HCT116 (cell line): ENCODE data around the gene CHN1. TPM values are rescaled to one million over a fixed set of nuclear protein-coding genes. Genes with fewer than 3 reads are reported as not detected.

Source experiments
- ATAC-seq: fragments of 200-7000 bp; cut with Tn5 transposase; 2 replicates; pipeline ENCODE4 v1.9.1; 2020; ENCODE audit warnings: mild to moderate bottlenecking, moderate library complexity
- BruUV-seq: library from RNA; stranded (reverse); fragments of 400-500 nt; replicated peaks from 2 replicates; lab custom pipeline; 2021; lab: Mats Ljungman, UMichigan
- CTCF ChIA-PET: fragments of 300-600 bp; sonication (Branson Sonifier 250); formaldehyde crosslinking; loops from one replicate; lab custom pipeline; 2021; ENCODE audit warnings: antibody characterized with exemption; lab: Charles Lee
- POLR2A ChIA-PET: fragments of 300-600, 350-600 bp; sonication (Branson Sonifier 250); formaldehyde crosslinking; loops from one replicate; lab custom pipeline; 2021; ENCODE audit warnings: antibody characterized with exemption; lab: Charles Lee
- RAD21 ChIA-PET, 2 experiments: fragments of 300-600 bp; sonication (Branson Sonifier 250); formaldehyde crosslinking; loops; one replicate each; lab custom pipeline; 2023; ENCODE audit warnings: low total read pairs in 2 of 2; ENCODE audit not compliant: uncharacterized antibody in 2 of 2, unreplicated experiment in 2 of 2, low non-redundant PET in 1 of 2; lab: Charles Lee
- DNase-seq: peaks from one replicate; pipeline ENCODE4 v3.0.0-alpha.2; 2010; ENCODE audit warnings: low read depth, low spot score
- H2AFZ ChIP-seq: fragments of 200-600 bp; shearing (Covaris generic), sonication (generic); 2 replicates; pipeline ENCODE4 v1.6.1; 2017; ENCODE audit warnings: low read depth, mixed run types, mixed read lengths, antibody characterized with exemption, low read length; ENCODE audit not compliant: poor library complexity, severe bottlenecking
- H3K27ac ChIP-seq: 2 replicates; pipeline ENCODE4 v1.5.1; 2012; ENCODE audit warnings: low read depth, low read length
- H3K27me3 ChIP-seq: fragments of 200-600 bp; sonication (generic); 2 replicates; pipeline ENCODE4 v1.6.1; 2016; ENCODE audit warnings: mixed run types, low read length, mixed read lengths; ENCODE audit not compliant: insufficient read depth
- H3K36me3 ChIP-seq, 2 experiments: fragments of 200-500 bp in 1 of 2; fragments of 200-600 bp in 1 of 2; sonication (Bioruptor generic) in 1 of 2; sonication (generic) in 1 of 2; 2 replicates each; pipeline versions ENCODE4 v1.5.1 to v1.6.1; 2014 to 2016; ENCODE audit warnings: low read length in 2 of 2, inconsistent platforms in 1 of 2, mixed read lengths in 1 of 2, mixed run types in 1 of 2; ENCODE audit not compliant: insufficient read depth in 2 of 2, control insufficient read depth in 1 of 2
- H3K4me1 ChIP-seq, 2 experiments: fragments of 200-600 bp in 1 of 2; sonication (generic) in 1 of 2; 2 replicates each; pipeline versions ENCODE4 v1.5.1 to v1.6.1; 2012 to 2017; ENCODE audit warnings: low read length in 2 of 2, inconsistent platforms in 1 of 2, mild to moderate bottlenecking in 1 of 2, mixed read lengths in 1 of 2, mixed run types in 1 of 2, moderate library complexity in 1 of 2; ENCODE audit not compliant: insufficient read depth in 2 of 2, control insufficient read depth in 1 of 2
- H3K4me2 ChIP-seq: fragments of 200-600 bp; sonication (generic); 2 replicates; pipeline ENCODE4 v1.6.1; 2017; ENCODE audit warnings: mixed run types, low read length, mixed read lengths
- H3K4me3 ChIP-seq, 2 experiments: fragments of 200-600 bp in 1 of 2; sonication (generic) in 1 of 2; replicated peaks in 1 of 2; 2 replicates each; pipeline ENCODE4 v1.5.1; 2011 to 2016; ENCODE audit warnings: low read length in 2 of 2, control low read depth in 1 of 2, low read depth in 1 of 2, mild to moderate bottlenecking in 1 of 2, mixed read lengths in 1 of 2, mixed run types in 1 of 2
- H3K79me2 ChIP-seq: fragments of 200-600 bp; sonication (generic); 2 replicates; pipeline ENCODE4 v1.6.1; 2017; ENCODE audit warnings: mild to moderate bottlenecking, mixed run types, low read length, moderate library complexity, mixed read lengths; ENCODE audit not compliant: insufficient read depth
- H3K9ac ChIP-seq: fragments of 200-600 bp; sonication (generic); 2 replicates; pipeline ENCODE4 v1.6.1; 2016; ENCODE audit warnings: low read length, mixed read lengths
- H3K9me2 ChIP-seq: fragments of 200-600 bp; sonication (generic), shearing (Covaris generic); 2 replicates; pipeline ENCODE4 v1.6.1; 2017; ENCODE audit warnings: mixed run types, mild to moderate bottlenecking, moderate library complexity; ENCODE audit not compliant: insufficient read depth
- H3K9me3 ChIP-seq, 2 experiments: fragments of 200-500 bp in 1 of 2; fragments of 200-600 bp in 1 of 2; sonication (Bioruptor generic) in 1 of 2; sonication (generic) in 1 of 2; 2 replicates each; pipeline ENCODE4 v1.6.1; 2014 to 2017; ENCODE audit warnings: low read length in 2 of 2, mixed read lengths in 2 of 2, inconsistent platforms in 1 of 2, low read depth in 1 of 2, mild to moderate bottlenecking in 1 of 2, mixed run types in 1 of 2, moderate library complexity in 1 of 2; ENCODE audit not compliant: control insufficient read depth in 1 of 2, insufficient read depth in 1 of 2
- H4K20me1 ChIP-seq: fragments of 200-600 bp; sonication (generic), shearing (Covaris generic); 2 replicates; pipeline ENCODE4 v1.6.1; 2017; ENCODE audit warnings: mixed run types, mild to moderate bottlenecking, moderate library complexity; ENCODE audit not compliant: insufficient read depth
- CBX3 ChIP-seq: IDR thresholded peaks from 2 replicates; pipeline ENCODE4 v1.6.1; 2012; ENCODE audit warnings: low read depth
- CEBPB ChIP-seq: IDR thresholded peaks from 2 replicates; pipeline ENCODE4 v1.6.1; 2012; ENCODE audit warnings: low read depth
- EZH2 ChIP-seq: fragments of 200-600 bp; sonication (generic); IDR thresholded peaks from 2 replicates; pipeline ENCODE4 v1.6.1; 2017; ENCODE audit warnings: antibody characterized with exemption, mixed run types
- FOSL1 ChIP-seq: IDR thresholded peaks from 2 replicates; pipeline ENCODE4 v1.6.1; 2012; ENCODE audit warnings: low read depth
- JUND ChIP-seq: IDR thresholded peaks from 2 replicates; pipeline ENCODE4 v1.6.1; 2012
- POLR2A ChIP-seq: IDR thresholded peaks from 2 replicates; pipeline ENCODE4 v1.7.0; 2011; ENCODE audit warnings: borderline replicate concordance; ENCODE audit not compliant: insufficient read depth, insufficient read length; ENCODE audit errors: extremely low read depth
- SIN3A ChIP-seq: IDR thresholded peaks from 2 replicates; pipeline ENCODE4 v1.6.1; 2012; ENCODE audit warnings: low read depth
- intact Hi-C: fragments of 100-400 bp; cut with micrococcal nuclease; formaldehyde crosslinking; loops from 2 replicates; pipeline ENCODE4 v1.10.0; 2022
- total RNA-seq: library from RNA; stranded (reverse); gene quantifications from one replicate; pipeline ENCODE4 v1.2.1, GENCODE V29; 2021; ENCODE audit not compliant: unreplicated experiment
- TF ChIP-seq, protein P1 (sequence below): IDR thresholded peaks from 2 replicates; pipeline ENCODE4 v1.6.1; 2011; ENCODE audit warnings: mild to moderate bottlenecking, low read length, moderate library complexity; ENCODE audit not compliant: insufficient replicate concordance; ENCODE audit errors: extremely low read depth
- TF ChIP-seq, protein P2 (sequence below): IDR thresholded peaks from 2 replicates; pipeline ENCODE4 v1.6.1; 2012
- TF ChIP-seq, protein P3 (sequence below): IDR thresholded peaks from 2 replicates; pipeline ENCODE4 v1.6.1; 2012; ENCODE audit warnings: low read depth

CHN1 gene
- total RNA-seq, 1 experiment from 2014 or later: 3.6 TPM

DNA sequence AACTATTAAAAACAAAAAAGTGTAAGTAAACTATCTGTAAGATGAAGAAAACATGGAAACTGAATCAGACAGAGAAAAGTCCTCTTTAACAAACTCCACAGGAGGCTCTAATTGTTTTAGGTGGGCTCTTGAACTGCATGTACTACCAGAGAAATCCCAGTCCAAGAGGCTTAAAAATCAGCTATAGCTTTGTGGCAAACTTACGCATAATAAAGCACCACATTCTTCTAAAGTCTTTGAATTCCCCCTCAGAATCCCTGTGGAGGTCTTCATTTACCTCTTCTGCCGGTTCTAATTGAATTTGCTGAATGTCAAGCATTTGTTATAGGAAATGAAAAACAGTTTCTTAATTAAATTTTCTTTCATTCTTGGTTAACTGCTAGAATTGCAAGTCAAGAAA is 40.8 kb downstream of the CHN1 start:
- Histone ChIP-seq H2AFZ (no peak overlapping the region), H3K27me3 (no peaks in the 10 kb centered on the region), H3K79me2 (no peaks in the 10 kb centered on the region), H3K36me3 (no peaks in the 10 kb centered on the region), H4K20me1 (no peaks in the 10 kb centered on the region), H3K27ac (no peak overlapping the region), H3K9me2 (no peaks in the 10 kb centered on the region), H3K9ac (no peak overlapping the region), H3K4me3 (no peak overlapping the region), H3K9me3 (no peaks in the 10 kb centered on the region), H3K4me1 (no peaks in the 10 kb centered on the region), H3K4me2 (no peak overlapping the region)
- ATAC-seq (no peak), DNase-seq (no peak)
- CTCF ChIA-PET: no interaction called here
- TF ChIP-seq SIN3A: no peak
- TF ChIP-seq, protein P1, sequence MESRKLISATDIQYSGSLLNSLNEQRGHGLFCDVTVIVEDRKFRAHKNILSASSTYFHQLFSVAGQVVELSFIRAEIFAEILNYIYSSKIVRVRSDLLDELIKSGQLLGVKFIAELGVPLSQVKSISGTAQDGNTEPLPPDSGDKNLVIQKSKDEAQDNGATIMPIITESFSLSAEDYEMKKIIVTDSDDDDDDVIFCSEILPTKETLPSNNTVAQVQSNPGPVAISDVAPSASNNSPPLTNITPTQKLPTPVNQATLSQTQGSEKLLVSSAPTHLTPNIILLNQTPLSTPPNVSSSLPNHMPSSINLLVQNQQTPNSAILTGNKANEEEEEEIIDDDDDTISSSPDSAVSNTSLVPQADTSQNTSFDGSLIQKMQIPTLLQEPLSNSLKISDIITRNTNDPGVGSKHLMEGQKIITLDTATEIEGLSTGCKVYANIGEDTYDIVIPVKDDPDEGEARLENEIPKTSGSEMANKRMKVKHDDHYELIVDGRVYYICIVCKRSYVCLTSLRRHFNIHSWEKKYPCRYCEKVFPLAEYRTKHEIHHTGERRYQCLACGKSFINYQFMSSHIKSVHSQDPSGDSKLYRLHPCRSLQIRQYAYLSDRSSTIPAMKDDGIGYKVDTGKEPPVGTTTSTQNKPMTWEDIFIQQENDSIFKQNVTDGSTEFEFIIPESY: no peak
- no peak for TF ChIP-seq POLR2A
- TF ChIP-seq, protein P2, sequence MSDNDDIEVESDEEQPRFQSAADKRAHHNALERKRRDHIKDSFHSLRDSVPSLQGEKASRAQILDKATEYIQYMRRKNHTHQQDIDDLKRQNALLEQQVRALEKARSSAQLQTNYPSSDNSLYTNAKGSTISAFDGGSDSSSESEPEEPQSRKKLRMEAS: no peak
- no peak for TF ChIP-seq FOSL1
- no peak for TF ChIP-seq JUND
- TF ChIP-seq CBX3: no peak
- no peak for TF ChIP-seq CEBPB
- TF ChIP-seq EZH2: no peak
- TF ChIP-seq, protein P3, sequence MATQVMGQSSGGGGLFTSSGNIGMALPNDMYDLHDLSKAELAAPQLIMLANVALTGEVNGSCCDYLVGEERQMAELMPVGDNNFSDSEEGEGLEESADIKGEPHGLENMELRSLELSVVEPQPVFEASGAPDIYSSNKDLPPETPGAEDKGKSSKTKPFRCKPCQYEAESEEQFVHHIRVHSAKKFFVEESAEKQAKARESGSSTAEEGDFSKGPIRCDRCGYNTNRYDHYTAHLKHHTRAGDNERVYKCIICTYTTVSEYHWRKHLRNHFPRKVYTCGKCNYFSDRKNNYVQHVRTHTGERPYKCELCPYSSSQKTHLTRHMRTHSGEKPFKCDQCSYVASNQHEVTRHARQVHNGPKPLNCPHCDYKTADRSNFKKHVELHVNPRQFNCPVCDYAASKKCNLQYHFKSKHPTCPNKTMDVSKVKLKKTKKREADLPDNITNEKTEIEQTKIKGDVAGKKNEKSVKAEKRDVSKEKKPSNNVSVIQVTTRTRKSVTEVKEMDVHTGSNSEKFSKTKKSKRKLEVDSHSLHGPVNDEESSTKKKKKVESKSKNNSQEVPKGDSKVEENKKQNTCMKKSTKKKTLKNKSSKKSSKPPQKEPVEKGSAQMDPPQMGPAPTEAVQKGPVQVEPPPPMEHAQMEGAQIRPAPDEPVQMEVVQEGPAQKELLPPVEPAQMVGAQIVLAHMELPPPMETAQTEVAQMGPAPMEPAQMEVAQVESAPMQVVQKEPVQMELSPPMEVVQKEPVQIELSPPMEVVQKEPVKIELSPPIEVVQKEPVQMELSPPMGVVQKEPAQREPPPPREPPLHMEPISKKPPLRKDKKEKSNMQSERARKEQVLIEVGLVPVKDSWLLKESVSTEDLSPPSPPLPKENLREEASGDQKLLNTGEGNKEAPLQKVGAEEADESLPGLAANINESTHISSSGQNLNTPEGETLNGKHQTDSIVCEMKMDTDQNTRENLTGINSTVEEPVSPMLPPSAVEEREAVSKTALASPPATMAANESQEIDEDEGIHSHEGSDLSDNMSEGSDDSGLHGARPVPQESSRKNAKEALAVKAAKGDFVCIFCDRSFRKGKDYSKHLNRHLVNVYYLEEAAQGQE: no peak
- intact Hi-C loops: no loop called here
- no TSS peak for BruUV-seq
- RAD21 ChIA-PET: no interaction called here
- POLR2A ChIA-PET: no interaction called here
